H1 (cell line): ENCODE measurements around the gene PARP15. TPM values are rescaled to one million over a fixed set of nuclear protein-coding genes. Genes with fewer than 3 reads are reported as not detected.

Experiments used
- HDAC6 ChIP-seq: IDR thresholded peaks from one replicate; pipeline ENCODE4 v1.7.1; 2012; ENCODE audit warnings: low read depth, mild to moderate bottlenecking, inconsistent platforms, low read length, moderate library complexity
- TAF7 ChIP-seq: optimal IDR thresholded peaks from 2 replicates; pipeline ENCODE3; 2011; ENCODE audit warnings: low read depth, mild to moderate bottlenecking, inconsistent platforms, low read length, moderate library complexity, borderline replicate concordance
- polyA plus RNA-seq, 7 experiments: library from polyadenylated mRNA; depleted of rRNA in 3 of 7; stranded (reverse) in 5 of 7; unstranded in 2 of 7; fragments of >200 nt in 5 of 7; fragments of 200-250 nt in 2 of 7; gene quantifications; 1 replicate in 5 of 7; 2 replicates in 1 of 7; 4 replicates in 1 of 7; pipeline versions ENCODE4 v1.2.1 to v1.2.3, GENCODE V29; 2011 to 2013; ENCODE audit warnings: missing spikeins in 2 of 7, mixed read lengths in 2 of 7
- total RNA-seq: library from RNA; stranded (reverse); fragmentation: NEBNext Ultra II Directional; extraction: Animal tissue kit (Norgen Biotek cat#: 25700); gene quantifications from 2 replicates; pipeline ENCODE4 v1.2.1, GENCODE V29; 2021

The PARP15 gene
- total and polyA plus RNA-seq, 2 of the 8 experiments (the other 6 are each of a cell fraction or from before 2014, with no cell fraction given), result 0.37 to 0.45 TPM

DNA sequence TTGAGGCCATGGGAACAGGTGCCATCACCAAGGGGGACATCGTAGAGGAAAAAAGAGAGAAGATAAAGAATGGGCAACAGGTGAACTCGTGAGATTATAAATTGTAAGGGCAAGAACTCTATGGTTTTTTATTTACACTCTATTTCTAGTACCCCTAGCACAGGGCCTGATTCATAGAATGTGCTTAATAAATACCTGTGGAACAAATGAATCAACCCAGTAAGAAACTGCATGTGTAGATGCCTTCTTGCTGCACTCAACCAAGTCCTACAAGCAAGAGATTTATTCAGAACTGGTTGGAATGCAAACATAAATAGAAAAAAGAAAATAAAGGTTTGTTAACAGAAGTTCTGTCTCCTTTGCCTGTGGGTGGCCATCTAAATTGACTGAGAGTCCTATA lies 44.0 kb upstream of the PARP15 start (continued):
- TF ChIP-seq TAF7 (no peak), HDAC6 (no peak)
